NCI-H146 treated with DMSO at 0.1 percent for 48 hours (cell line): ENCODE results near the gene PPP4R4.

Experiments used
- DNase-seq: peaks from one replicate; lab custom pipeline; 2025; ENCODE audit not compliant: unreplicated experiment; lab: John Stamatoyannopoulos, UW

The PPP4R4 gene, protein sequence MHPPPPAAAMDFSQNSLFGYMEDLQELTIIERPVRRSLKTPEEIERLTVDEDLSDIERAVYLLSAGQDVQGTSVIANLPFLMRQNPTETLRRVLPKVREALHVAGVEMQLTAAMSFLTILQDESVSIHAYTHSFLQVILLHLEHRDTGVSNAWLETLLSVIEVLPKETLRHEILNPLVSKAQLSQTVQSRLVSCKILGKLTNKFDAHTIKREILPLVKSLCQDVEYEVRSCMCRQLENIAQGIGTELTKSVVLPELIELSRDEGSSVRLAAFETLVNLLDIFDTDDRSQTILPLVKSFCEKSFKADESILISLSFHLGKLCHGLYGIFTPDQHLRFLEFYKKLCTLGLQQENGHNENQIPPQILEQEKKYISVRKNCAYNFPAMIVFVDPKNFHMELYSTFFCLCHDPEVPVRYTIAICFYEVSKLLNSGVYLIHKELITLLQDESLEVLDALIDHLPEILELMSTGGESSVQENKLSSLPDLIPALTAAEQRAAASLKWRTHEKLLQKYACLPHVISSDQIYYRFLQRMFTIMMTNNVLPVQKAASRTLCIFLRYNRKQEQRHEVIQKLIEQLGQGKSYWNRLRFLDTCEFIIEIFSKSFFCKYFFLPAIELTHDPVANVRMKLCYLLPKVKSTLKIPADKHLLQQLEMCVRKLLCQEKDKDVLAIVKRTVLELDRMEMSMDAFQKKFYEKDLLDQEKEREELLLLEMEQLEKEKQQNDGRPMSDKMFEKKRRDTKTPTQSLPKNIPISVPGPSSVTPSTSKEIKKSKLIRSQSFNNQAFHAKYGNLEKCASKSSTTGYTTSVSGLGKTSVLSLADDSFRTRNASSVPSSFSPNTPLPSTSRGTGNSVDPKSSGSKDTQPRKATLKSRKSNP

DNA sequence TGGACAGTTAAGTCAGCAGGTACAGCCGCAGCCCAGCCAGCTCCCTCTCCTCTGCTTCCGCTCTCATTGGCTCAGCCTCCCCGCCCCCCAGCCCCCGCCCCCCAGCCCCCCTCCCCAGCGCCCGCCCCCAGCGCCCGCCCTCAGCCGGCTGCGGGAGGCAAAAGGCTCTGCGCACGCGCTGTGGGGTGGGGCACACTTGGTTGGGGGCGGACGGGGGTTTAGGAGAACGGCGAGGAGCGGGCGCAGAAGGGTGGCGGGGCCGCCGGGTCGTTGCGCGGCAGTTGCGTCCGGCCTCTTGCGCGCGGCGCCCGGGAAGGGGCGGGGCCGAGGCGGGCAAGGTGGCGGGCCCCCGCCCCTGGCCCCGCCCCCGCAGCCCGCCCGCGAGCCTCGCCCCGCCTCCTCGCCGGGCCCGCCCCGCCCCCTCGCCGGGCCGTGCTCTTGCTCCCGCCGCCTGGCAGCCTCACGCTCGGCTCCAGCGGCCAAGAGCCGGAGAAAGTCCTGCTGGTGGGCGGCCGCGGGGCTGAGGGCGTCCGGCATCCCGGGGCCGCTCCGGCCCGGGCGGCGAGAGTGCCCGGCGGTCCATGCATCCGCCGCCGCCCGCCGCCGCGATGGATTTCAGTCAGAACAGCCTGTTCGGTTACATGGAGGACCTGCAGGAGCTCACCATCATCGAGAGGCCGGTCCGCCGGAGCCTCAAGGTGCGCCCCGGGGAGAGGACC, at the start of gene PPP4R4:
Gene PPP4R4, plus strand, starts transcription at position 438 of the 719 bp plus-strand sequence. Its CDS starts 144 bp downstream, at position 582.
- DNase-seq = peak; percentile 26

DNA sequence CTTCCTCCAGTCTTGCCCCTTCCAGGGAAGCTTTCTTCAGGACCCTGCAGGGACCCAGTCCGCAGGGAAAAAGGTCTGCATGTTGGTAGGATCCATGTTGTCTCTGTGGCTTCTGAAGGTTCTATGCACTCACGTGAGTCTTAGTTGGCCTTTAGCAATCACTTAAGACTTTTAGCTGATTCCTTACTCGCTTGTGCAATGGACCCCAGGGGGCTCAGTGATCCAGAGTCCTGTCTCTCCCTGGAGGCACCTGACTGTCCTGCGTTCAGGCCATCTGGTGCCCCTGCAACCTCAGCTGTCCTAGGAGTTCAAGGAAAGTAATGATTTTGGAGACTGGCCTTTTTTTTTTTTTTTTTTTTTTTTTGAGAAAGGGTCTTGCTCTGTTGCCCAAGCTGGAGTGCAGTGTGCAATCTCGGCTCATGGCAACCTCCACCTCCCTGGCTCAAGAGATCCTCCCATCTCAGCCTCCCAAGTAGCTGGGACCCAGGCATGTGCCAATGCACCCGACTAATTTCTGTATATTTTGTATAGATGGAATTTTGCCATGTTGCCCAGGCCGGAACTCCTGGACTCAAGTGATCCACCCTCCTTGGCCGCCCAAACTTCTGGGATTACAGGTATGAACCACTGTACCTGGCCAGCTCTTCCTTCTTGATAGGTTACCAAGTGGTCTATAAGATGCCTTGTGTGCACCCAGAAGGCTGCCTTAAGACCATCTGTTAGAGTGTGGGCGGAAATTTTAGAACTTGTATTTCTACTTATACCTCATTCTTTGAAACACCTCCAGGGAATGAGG, 49.3 kb upstream of the PPP4R4 start:
- DNase-seq = no peak

DNA sequence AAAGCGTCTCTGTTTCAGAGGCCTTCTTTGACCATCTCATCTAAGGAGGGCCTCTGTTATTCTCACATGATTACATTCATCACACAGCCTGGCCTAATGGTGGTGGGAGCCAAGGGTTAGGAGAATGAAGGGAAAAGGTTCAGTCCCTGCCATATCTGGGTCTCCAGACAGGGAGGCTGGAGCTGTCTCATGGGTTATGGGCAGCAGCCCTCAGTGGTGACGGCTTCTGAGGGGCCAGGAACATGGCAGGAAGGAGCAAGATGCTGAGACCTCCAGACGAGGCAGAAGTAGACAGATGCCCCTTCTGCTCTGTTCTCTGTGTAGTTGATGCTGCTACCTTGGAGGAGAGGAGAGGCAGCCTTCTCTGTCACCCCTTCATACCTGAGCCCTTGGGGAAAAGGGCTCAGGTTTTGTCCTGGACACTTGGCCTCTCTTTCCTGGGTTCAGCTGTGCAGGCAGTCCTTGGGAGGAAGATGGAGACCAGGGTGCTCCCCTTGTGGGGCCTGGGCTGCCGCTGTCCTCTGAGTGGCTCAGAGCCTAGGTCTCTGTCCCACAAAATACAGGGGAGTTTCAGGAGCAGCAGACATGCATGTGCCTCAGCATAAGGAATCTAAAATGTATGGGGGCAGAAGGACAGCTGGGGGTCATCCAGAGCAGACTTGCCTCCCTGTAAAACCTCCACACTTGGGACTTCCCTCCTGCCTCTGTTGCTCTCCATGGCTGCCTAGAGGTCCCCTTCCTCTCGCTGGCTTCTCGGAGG, 48.3 kb upstream of the PPP4R4 start:
- DNase-seq = no peak

- no peak for DNase-seq
Observed at GRCh38 chr14:94126419-94126677, 47.8 kb upstream of the PPP4R4 start.

GRCh38 chr14:94126800-94127199, 47.3 kb upstream of the PPP4R4 start:
- no peak for DNase-seq

DNA sequence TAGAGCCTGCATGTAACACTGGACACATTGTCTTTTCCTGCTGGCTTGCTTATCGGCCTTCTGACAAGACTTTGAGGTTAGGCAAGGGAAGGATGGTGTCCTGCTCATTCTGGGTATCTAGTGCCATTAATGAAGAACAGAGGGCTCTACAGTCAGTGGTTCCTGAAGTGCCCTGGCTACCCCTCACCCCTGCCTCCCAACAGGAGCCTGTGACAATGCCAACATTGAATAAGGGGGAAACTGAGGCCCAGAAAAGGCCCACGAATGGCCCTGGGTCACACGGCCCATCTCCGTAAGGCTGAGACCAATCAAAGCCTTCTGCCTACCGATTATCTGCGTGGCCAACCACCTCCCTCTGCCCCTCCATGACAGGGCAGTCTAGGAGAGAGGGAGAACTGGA, 46.8 kb upstream of the PPP4R4 start:
- DNase-seq = no peak

GRCh38 chr14:94128216-94128839, 45.8 kb upstream of the PPP4R4 start:
- DNase-seq = no peak

DNA sequence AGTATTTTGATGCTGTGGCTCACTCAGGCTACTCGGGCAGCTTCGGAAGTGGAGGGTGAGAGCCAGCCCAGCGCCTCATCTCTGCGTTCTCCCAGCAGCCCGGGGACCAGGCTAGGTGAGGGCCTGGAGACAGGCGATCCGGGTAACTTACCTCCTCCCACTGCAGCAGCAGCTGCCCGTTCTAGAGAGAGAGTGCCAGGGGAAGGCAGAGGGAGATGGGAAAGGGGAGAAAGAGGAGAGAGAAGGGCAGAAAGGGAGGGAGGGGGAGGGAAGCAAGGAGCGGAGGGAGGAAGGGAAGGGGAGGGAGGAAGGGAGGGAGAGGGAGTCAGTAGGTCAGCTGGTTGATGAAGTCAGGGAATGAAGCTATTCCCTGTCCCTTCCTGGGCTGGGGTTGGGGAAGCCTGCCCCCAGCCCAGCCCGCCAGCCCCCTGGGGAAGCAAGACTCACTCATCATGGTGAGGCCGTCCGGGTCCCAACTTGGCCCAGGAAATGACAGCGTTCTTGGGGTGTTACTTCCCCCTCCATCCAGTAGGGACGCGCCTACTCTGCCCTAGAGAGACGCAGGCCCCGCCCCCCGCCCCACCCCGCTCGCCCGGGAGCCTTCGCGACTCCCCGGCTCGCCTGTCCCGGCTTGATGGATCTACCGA, 44.9 kb upstream of the PPP4R4 start, which contains the start of gene IFI27L2:
Gene IFI27L2, minus strand, starts transcription at position 494 of the 647 bp plus-strand sequence. Its CDS starts 40 bp downstream, at position 454.
- peak; percentile 2 for DNase-seq

GRCh38 chr14:94129758-94130414, 44.2 kb upstream of the PPP4R4 start:
- peak; percentile 5 for DNase-seq

GRCh38 chr14:94132285-94132887, 41.7 kb upstream of the PPP4R4 start:
- peak; percentile 2 for DNase-seq

DNA sequence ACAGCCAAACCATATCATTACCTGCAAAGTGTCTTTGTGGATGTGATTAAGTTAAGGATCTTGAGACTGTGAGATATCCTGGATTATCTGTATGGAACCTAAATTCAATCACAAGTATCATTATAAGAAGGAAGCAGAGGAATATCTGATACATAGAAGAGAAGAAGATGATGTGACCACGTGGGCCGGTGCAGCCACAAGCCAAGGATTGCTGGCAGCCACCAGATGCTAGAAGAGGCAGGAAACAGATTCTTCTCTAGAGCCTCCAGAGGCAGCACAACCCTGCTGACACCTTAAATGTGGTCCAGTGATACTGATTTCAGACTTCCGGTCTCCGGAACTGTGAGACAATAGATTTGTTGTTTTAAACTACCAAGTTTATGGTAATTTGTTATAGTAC, 38.6 kb upstream of the PPP4R4 start:
- no peak for DNase-seq

DNA sequence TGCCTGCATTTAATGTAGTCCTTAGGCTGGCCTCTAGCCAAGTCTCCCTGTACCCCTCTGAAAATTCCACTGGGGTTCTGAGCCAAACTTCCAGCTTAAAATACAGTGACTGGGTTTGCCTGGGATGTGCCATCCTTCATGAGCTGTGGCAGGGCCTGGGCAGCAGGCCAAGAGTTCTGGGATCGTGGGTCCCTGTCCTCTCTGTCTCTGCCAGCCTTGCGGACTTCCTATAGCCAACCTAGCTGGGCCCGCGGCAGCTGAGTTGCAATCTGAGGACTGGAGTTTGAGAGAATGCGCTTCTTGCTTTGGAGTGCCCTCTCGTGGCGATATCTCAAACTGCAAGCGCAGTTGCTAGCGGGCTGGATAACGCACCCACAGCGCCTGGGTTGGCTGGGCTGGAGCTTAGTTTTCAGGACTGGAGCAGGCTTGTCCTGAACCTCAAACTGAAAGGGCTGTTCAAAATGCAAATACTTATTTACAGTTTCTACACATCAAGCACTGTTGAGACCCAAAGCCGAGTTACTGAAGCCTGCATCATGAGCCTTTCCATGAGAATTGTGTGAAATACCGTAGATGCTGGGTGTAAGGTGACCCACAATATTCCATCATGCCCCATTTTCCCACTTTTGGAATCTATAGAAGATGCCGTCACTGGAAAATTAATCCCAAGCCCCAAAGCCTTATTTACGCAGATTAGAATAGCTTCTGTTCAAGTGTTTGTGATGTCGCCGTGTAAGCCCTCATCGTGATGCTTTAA, 37.4 kb upstream of the PPP4R4 start:
- peak; percentile 1 for DNase-seq

DNA sequence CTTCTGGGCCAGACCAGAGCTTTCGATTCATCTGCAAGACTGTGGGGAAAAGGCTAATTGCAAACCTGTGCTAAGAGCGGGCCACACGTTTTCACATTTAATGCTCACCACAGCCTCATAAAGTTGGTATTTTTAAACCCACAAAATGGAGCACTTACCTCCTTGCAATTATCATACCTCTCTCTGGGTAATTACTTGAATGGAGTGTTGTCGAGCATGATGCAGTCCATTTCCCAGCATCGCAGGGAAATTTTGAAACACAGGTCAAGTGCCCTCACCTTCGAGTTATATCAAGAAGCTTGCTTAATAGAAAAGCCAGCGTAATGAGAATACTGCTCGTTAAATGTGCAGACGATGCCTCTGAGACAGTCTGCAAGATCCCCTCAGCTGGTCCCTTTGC, 35.9 kb upstream of the PPP4R4 start:
- DNase-seq = no peak

- DNase-seq = no peak
Observed at GRCh38 chr14:94139006-94139405, 35.1 kb upstream of the PPP4R4 start.

DNA sequence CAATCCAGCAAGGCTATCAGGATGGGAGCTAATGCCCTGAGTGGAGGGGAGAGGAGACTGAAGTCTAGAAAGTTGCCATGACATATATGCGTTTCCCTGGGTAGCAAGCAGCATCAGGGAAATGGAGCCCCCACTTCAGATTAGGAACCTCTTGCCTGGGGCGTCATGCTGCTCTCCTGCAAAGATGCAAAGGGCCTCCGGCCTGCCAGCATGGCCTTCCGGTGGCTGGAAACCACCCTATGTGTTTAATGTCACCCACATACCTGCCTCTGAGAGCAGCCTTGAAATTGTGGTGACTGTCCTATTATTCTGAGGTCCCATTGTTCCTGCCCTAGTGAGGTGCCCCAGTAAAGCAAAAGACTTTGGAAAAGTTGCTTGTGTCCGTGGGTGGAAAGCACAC, 34.7 kb upstream of the PPP4R4 start:
- DNase-seq = no peak

DNA sequence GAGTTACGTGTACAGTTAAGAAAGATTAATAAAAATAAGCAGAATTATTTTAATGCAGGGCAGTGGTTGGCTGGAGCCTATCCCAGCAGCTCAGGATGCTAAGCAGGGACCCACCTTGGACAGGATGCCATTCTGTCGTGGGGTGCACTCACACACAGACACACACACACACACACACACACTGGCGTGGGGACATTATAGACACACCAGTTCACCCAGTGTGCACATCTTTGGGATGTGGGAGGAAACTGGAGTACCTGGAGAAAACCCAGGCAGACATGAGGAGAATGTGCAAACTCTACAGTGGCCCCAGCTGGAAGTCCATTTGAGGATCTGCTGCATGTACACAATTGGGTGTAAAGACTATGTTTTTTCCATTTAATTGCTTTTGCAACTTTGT, 31.9 kb upstream of the PPP4R4 start:
- no peak for DNase-seq

GRCh38 chr14:94142836-94143235, 31.3 kb upstream of the PPP4R4 start:
- no peak for DNase-seq
